HG03159 (cell line): ENCODE results near the gene HOXC13.

Experiments used
- ATAC-seq: cut with Tn5 transposase; IDR thresholded peaks from one replicate; pipeline ENCODE4 v1.9.1; 2021; ENCODE audit warnings: mild to moderate bottlenecking, moderate library complexity; ENCODE audit not compliant: unreplicated experiment

HOXC13 gene

GRCh38 chr12:53980104-53980801 lies 41.6 kb downstream of the HOXC13 start:
- no peak for ATAC-seq

- no peak for ATAC-seq
Measured at GRCh38 chr12:53980802-53981496, 42.3 kb downstream of the HOXC13 start.

GRCh38 chr12:53981634-53982565 lies 43.3 kb downstream of the HOXC13 start:
- no peak for ATAC-seq

- ATAC-seq: no peak
Measured at GRCh38 chr12:53982648-53983567, 44.3 kb downstream of the HOXC13 start.

- ATAC-seq: no peak
Measured at GRCh38 chr12:53983568-53983949, 44.9 kb downstream of the HOXC13 start.

GRCh38 chr12:53983950-53984572 lies 45.4 kb downstream of the HOXC13 start:
- no peak for ATAC-seq

- ATAC-seq: no peak
Measured at GRCh38 chr12:53984901-53985691, 46.5 kb downstream of the HOXC13 start, which contains the start of gene HOXC10. Gene HOXC10 (plus strand): TSS chr12:53985146. CDS start chr12:53985260, 114 bp downstream.

- ATAC-seq: no peak
Measured at GRCh38 chr12:53985692-53985993, 47.0 kb downstream of the HOXC13 start.

GRCh38 chr12:53985994-53986685 lies 47.5 kb downstream of the HOXC13 start:
- no peak for ATAC-seq

- no peak for ATAC-seq
Measured at GRCh38 chr12:53986686-53987483, 48.3 kb downstream of the HOXC13 start.

GRCh38 chr12:53987787-53988230 lies 49.2 kb downstream of the HOXC13 start:
- ATAC-seq: no peak

GRCh38 chr12:53988541-53989226 lies 50.1 kb downstream of the HOXC13 start:
- no peak for ATAC-seq

- ATAC-seq: no peak
Measured at GRCh38 chr12:53989227-53990113, 50.8 kb downstream of the HOXC13 start.

GRCh38 chr12:53990311-53991076 lies 51.9 kb downstream of the HOXC13 start:
- no peak for ATAC-seq

GRCh38 chr12:53991077-53991460 lies 52.4 kb downstream of the HOXC13 start:
- ATAC-seq: no peak
